Measurements from ENCODE around the gene RAB6A.

RAB6A gene

DNA sequence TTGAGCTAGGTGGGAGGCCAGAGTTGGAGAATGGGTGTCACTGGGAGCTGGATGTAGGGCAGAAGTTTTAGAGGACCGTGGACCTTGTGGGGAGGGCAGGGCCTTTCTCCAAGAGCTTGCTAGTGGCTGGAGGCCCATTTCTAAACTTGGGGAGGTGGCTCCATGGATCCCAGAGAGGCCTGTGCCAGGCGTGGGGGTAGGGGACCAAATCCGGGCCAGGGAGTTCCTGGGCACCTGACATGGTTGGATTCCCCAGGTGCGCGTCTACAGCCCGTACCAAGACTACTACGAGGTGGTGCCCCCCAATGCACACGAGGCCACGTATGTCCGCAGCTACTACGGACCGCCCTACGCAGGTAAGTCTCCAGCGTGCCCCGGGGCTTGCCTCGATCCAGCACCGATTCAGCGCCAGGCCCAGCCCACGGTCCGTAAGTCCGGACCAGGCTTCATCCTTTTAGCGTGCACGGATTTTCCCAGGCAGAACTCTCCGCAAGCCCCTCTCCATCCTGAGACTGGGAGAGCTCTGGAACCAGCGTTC lies 100.3 kb downstream of the RAB6A start:
- H3K27me3 Mint-ChIP-seq = no peaks in the 10 kb centered on the region
- ATAC-seq = peak; percentile 13
- no peak overlapping the region for H3K27ac Mint-ChIP-seq
- H3K9me3 Mint-ChIP-seq = no peaks in the 10 kb centered on the region
- H3K4me1 Mint-ChIP-seq = peaks cover 8% of the 10 kb centered on the region
- H3K4me3 Mint-ChIP-seq = peak overlapping the region; percentile 69
- no peaks in the 10 kb centered on the region for H3K36me3 Mint-ChIP-seq

DNA sequence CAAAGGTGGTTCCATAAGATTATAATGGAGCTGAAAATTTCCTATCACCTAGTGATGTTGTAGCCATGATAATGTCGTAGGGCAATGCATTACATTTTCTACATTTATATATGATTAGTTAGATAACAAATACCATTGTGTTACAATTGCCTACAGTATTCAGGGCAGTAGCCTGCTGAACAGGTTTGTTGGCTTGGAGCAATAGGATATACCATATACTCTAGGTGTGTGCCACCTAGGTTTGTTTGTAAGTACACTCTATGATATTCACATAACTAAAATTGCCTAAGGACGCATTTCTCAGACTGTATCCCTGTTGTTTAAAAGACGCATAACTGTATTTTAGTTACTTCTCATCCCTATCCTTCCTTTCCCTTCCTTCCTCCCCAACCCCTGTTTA lies 100.9 kb downstream of the RAB6A start:
- H3K4me3 Mint-ChIP-seq = no peak overlapping the region
- peaks cover 8% of the 10 kb centered on the region for H3K4me1 Mint-ChIP-seq
- H3K36me3 Mint-ChIP-seq = no peaks in the 10 kb centered on the region
- no peaks in the 10 kb centered on the region for H3K9me3 Mint-ChIP-seq
- H3K27ac Mint-ChIP-seq = no peak overlapping the region
- no peak for ATAC-seq
- H3K27me3 Mint-ChIP-seq = no peaks in the 10 kb centered on the region

GRCh38 chr11:73656985-73657384 lies 103.9 kb downstream of the RAB6A start:
- no peaks in the 10 kb centered on the region for H3K27me3 Mint-ChIP-seq
- H3K9me3 Mint-ChIP-seq = no peaks in the 10 kb centered on the region
- H3K27ac Mint-ChIP-seq = no peak overlapping the region
- ATAC-seq = no peak
- peaks cover 8% of the 10 kb centered on the region for H3K4me1 Mint-ChIP-seq
- H3K36me3 Mint-ChIP-seq = peaks cover 6% of the 10 kb centered on the region
- H3K4me3 Mint-ChIP-seq = no peak overlapping the region

- no peak overlapping the region for H3K27ac Mint-ChIP-seq
- ATAC-seq = no peak
- H3K36me3 Mint-ChIP-seq = peaks cover 6% of the 10 kb centered on the region
- no peak overlapping the region for H3K4me3 Mint-ChIP-seq
- no peaks in the 10 kb centered on the region for H3K4me1 Mint-ChIP-seq
- H3K27me3 Mint-ChIP-seq = no peaks in the 10 kb centered on the region
- H3K9me3 Mint-ChIP-seq = no peaks in the 10 kb centered on the region
These were observed 105.2 kb downstream of the RAB6A start for GRCh38 chr11:73655686-73656085.

GRCh38 chr11:73654482-73655021 lies 106.3 kb downstream of the RAB6A start:
- Mint-ChIP-seq H3K27ac (no peak overlapping the region), H3K9me3 (no peaks in the 10 kb centered on the region), H3K27me3 (no peaks in the 10 kb centered on the region), H3K4me1 (no peaks in the 10 kb centered on the region), H3K36me3 (peaks cover 6% of the 10 kb centered on the region), H3K4me3 (no peak overlapping the region)
- no peak for ATAC-seq

GRCh38 chr11:73653996-73654395 lies 106.9 kb downstream of the RAB6A start:
- Mint-ChIP-seq H3K4me3 (no peak overlapping the region), H3K4me1 (no peaks in the 10 kb centered on the region), H3K9me3 (no peaks in the 10 kb centered on the region), H3K36me3 (peaks cover 6% of the 10 kb centered on the region), H3K27ac (no peak overlapping the region), H3K27me3 (no peaks in the 10 kb centered on the region)
- ATAC-seq = no peak

DNA sequence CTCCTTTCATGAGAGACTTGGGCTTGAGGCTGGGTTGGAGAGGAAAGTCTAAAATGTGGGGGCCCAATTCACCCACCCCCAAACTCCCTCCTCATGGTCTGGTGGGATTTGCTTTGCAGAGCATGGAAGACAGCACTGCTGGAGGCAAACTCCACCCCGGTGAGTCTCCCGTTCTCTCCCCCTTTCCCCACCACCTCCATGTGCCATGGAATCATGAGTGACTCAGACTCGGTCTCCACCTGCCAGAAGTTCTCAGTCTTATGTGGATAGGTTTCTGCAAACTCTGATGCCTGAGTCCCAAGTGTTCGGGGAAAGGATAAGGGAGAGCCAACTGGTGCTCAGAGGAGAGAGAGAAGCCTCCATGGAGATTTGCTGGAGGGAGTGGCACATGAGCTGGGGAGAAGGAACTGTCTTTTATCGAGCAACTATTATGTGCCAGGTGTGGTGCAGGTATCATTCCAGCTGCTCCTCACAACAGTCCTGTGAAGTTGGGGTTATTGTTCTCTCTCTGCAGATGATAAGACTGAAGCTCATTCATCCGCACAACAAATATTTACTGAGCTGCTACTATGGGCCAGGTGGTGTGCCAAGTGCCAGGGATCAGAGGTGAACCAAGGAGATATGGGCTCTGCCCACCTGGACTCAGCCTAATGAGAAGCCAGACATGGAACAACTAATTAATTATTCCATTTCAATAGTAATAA lies 107.9 kb downstream of the RAB6A start:
- Mint-ChIP-seq H3K36me3 (peaks cover 6% of the 10 kb centered on the region), H3K4me3 (no peak overlapping the region), H3K4me1 (no peaks in the 10 kb centered on the region), H3K27ac (no peak overlapping the region), H3K27me3 (no peaks in the 10 kb centered on the region), H3K9me3 (no peaks in the 10 kb centered on the region)
- no peak for ATAC-seq

DNA sequence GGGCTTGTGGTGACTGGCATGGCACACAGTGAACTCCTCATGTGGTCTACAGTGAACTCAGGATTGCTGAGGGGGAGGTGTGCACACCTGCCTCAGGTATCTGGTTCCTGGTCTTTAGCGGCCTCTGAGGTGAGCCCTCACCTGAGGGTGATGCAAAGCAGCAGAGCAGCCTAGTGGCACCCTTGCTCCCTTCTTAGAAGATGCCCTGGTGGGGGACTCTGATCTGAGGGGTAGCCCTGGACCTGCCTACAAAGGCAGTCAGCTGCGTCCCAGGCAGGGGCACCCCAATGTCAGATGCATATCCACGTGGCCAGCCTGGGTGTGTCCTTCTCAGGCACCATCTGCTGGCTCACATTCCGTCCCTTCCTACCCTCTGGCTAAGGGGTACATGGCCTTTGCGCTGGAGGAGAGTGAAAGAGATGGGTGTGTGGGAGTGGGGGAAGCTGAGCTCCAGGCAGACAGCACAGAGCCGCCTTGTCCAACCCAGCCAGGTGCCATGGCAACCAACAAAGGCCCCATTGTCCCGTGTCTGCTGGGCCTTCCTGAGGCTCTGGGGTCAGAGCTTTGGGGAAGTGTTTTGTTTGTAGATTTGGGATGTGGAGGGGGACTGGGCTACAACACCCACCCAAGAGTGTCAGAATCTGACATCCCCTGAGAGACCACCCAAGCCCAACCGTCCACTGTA lies 108.7 kb downstream of the RAB6A start:
- Mint-ChIP-seq H3K27ac (no peak overlapping the region), H3K27me3 (no peaks in the 10 kb centered on the region), H3K4me1 (peaks cover 8% of the 10 kb centered on the region), H3K9me3 (no peaks in the 10 kb centered on the region), H3K4me3 (no peak overlapping the region), H3K36me3 (peaks cover 6% of the 10 kb centered on the region)
- ATAC-seq = no peak

GRCh38 chr11:73651661-73652045 lies 109.2 kb downstream of the RAB6A start:
- H3K36me3 Mint-ChIP-seq = peaks cover 6% of the 10 kb centered on the region
- no peaks in the 10 kb centered on the region for H3K9me3 Mint-ChIP-seq
- H3K27ac Mint-ChIP-seq = no peak overlapping the region
- no peak for ATAC-seq
- no peaks in the 10 kb centered on the region for H3K27me3 Mint-ChIP-seq
- peaks cover 12% of the 10 kb centered on the region for H3K4me1 Mint-ChIP-seq
- no peak overlapping the region for H3K4me3 Mint-ChIP-seq

DNA sequence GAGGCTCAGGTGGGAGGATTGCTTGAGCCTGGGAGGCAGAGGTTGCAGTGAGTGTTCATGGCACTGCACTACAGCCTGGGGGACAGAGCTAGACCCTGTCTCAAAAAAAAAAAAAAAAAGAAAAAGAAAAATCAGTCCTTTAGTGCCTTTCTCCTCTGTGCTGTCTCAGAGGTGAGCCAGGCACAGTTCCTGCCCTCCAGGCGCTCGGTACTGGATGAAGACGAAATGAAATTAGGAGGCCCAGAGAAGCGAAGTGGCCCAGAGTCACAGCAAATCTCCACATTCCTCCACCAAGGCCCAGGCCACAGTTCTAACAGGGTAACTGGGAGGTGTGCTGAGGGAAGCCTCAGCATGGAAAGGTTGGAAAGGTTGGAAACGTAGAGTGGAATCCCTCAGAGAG lies 109.6 kb downstream of the RAB6A start:
- Mint-ChIP-seq H3K4me1 (peaks cover 12% of the 10 kb centered on the region), H3K27me3 (no peaks in the 10 kb centered on the region), H3K4me3 (no peak overlapping the region), H3K36me3 (peaks cover 6% of the 10 kb centered on the region), H3K27ac (no peak overlapping the region), H3K9me3 (no peaks in the 10 kb centered on the region)
- ATAC-seq = no peak

GRCh38 chr11:73650400-73650799 lies 110.5 kb downstream of the RAB6A start:
- Mint-ChIP-seq H3K4me3 (no peak overlapping the region), H3K4me1 (peaks cover 12% of the 10 kb centered on the region), H3K27me3 (no peaks in the 10 kb centered on the region), H3K9me3 (no peaks in the 10 kb centered on the region), H3K27ac (no peak overlapping the region), H3K36me3 (peaks cover 6% of the 10 kb centered on the region)
- no peak for ATAC-seq

GRCh38 chr11:73649206-73649605 lies 111.7 kb downstream of the RAB6A start:
- Mint-ChIP-seq H3K4me3 (no peak overlapping the region), H3K4me1 (peaks cover 12% of the 10 kb centered on the region), H3K36me3 (peaks cover 6% of the 10 kb centered on the region), H3K27ac (no peak overlapping the region), H3K27me3 (no peaks in the 10 kb centered on the region), H3K9me3 (no peaks in the 10 kb centered on the region)
- ATAC-seq = no peak

- Mint-ChIP-seq H3K4me1 (peaks cover 12% of the 10 kb centered on the region), H3K27ac (no peak overlapping the region), H3K4me3 (no peak overlapping the region), H3K36me3 (peaks cover 2% of the 10 kb centered on the region), H3K27me3 (no peaks in the 10 kb centered on the region), H3K9me3 (no peaks in the 10 kb centered on the region)
- ATAC-seq = no peak
These were observed 112.3 kb downstream of the RAB6A start for GRCh38 chr11:73648571-73649046.

DNA sequence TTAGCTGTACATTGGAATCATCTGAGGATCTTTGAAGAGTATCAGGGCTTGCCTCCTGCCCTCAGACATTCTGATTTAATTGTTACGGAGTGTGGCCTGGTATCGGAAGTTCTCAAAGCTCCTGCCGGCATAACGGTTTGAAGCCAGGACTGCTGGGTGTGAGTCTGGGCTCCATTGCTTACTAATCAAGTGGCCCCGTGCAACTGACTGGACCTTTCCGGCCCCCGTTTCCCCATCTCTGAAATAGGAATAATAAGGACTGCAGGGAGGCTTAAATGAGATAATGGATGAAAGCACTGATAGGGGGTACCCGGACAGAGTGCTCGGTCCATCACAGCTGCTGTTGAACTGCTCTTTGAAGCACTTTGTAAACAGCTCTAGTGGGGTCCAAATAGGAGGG lies 112.8 kb downstream of the RAB6A start:
- no peaks in the 10 kb centered on the region for H3K27me3 Mint-ChIP-seq
- no peaks in the 10 kb centered on the region for H3K36me3 Mint-ChIP-seq
- no peak for ATAC-seq
- peak overlapping the region; percentile 78 for H3K27ac Mint-ChIP-seq
- no peaks in the 10 kb centered on the region for H3K9me3 Mint-ChIP-seq
- H3K4me1 Mint-ChIP-seq = peaks cover 12% of the 10 kb centered on the region
- no peak overlapping the region for H3K4me3 Mint-ChIP-seq

GRCh38 chr11:73647459-73648100 lies 113.3 kb downstream of the RAB6A start:
- Mint-ChIP-seq H3K4me1 (peaks cover 12% of the 10 kb centered on the region), H3K4me3 (peak overlapping the region; percentile 80), H3K36me3 (no peaks in the 10 kb centered on the region), H3K27me3 (no peaks in the 10 kb centered on the region), H3K27ac (peak overlapping the region; percentile 78), H3K9me3 (no peaks in the 10 kb centered on the region)
- ATAC-seq = peak; percentile 99
